Right atrium auricular region (tissue), 2 donors: ENCODE data around the gene SCRN2. TPM values are rescaled to one million over a fixed set of nuclear protein-coding genes. Genes with fewer than 3 reads are reported as not detected.

Experiments
- DNase-seq: peaks from one replicate; pipeline ENCODE4 v3.0.0-alpha.2; 2019; ENCODE audit warnings: low spot score
- H3K27ac ChIP-seq, 2 donors: fragments of 200-600 bp; sonication (generic); 1 replicate in 1 of 2; 2 replicates in 1 of 2; pipeline ENCODE4 v1.5.1; 2016 to 2019
- H3K27me3 ChIP-seq, 2 donors: fragments of 200-600 bp; sonication (generic); one replicate each; pipeline versions ENCODE4 v1.5.1 to v1.6.0; 2017 to 2019
- H3K36me3 ChIP-seq: fragments of 200-600 bp; sonication (generic); one replicate; pipeline ENCODE4 v1.5.1; 2016
- H3K4me1 ChIP-seq, 2 donors: fragments of 200-600 bp; sonication (generic); one replicate each; pipeline versions ENCODE4 v1.5.1 to v1.6.0; 2017 to 2019
- H3K4me3 ChIP-seq, 2 donors: fragments of 200-600 bp; sonication (generic); 1 replicate in 1 of 2; 2 replicates in 1 of 2; pipeline ENCODE4 v1.5.1; 2017 to 2019; ENCODE audit warnings: mild to moderate bottlenecking in 1 of 2, moderate library complexity in 1 of 2
- H3K9me3 ChIP-seq, 2 donors: fragments of 200-600 bp; sonication (generic); one replicate each; pipeline ENCODE4 v1.5.1; 2019
- total RNA-seq, 2 donors: library from RNA; depleted of rRNA; stranded (reverse); fragments of >200 nt; gene quantifications; one replicate each; pipeline ENCODE4 v1.1.0, GENCODE V29; 2016
- TF ChIP-seq, protein P1 (sequence below), 2 donors: fragments of 200-600 bp; sonication (generic); IDR thresholded peaks; one replicate each; pipeline ENCODE4 v1.5.1; 2019; ENCODE audit warnings: antibody characterized with exemption in 2 of 2

The SCRN2 gene
- total RNA-seq, 2 donors from 2014 or later = 28.5 to 37.1 TPM

GRCh38 chr17:47806913-47807255, 34.2 kb downstream of the SCRN2 start:
- Histone ChIP-seq H3K4me1 (peaks cover 0 to 22% of the 10 kb centered on the region in 2 donors), H3K36me3 (peaks cover 20% of the 10 kb centered on the region), H3K27ac (no peak overlapping the region), H3K27me3 (no peaks in the 10 kb centered on the region), H3K9me3 (no peaks in the 10 kb centered on the region), H3K4me3 (no peak overlapping the region)
- TF ChIP-seq, protein P1, sequence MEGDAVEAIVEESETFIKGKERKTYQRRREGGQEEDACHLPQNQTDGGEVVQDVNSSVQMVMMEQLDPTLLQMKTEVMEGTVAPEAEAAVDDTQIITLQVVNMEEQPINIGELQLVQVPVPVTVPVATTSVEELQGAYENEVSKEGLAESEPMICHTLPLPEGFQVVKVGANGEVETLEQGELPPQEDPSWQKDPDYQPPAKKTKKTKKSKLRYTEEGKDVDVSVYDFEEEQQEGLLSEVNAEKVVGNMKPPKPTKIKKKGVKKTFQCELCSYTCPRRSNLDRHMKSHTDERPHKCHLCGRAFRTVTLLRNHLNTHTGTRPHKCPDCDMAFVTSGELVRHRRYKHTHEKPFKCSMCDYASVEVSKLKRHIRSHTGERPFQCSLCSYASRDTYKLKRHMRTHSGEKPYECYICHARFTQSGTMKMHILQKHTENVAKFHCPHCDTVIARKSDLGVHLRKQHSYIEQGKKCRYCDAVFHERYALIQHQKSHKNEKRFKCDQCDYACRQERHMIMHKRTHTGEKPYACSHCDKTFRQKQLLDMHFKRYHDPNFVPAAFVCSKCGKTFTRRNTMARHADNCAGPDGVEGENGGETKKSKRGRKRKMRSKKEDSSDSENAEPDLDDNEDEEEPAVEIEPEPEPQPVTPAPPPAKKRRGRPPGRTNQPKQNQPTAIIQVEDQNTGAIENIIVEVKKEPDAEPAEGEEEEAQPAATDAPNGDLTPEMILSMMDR (IDR thresholded peaks at IDR 0.05) = no peak
- DNase-seq = no peak

- peaks cover 0 to 20% of the 10 kb centered on the region in 2 donors for H3K4me1 ChIP-seq
- H3K9me3 ChIP-seq = no peaks in the 10 kb centered on the region
- DNase-seq = no peak
- peaks cover 20% of the 10 kb centered on the region for H3K36me3 ChIP-seq
- no peaks in the 10 kb centered on the region for H3K27me3 ChIP-seq
- TF ChIP-seq, protein P1 (IDR thresholded peaks at IDR 0.05) = no peak
- no peak overlapping the region for H3K4me3 ChIP-seq
- H3K27ac ChIP-seq = peak overlapping the region; percentile 70 to 78
These were observed 34.8 kb downstream of the SCRN2 start for GRCh38 chr17:47806026-47806912.

DNA sequence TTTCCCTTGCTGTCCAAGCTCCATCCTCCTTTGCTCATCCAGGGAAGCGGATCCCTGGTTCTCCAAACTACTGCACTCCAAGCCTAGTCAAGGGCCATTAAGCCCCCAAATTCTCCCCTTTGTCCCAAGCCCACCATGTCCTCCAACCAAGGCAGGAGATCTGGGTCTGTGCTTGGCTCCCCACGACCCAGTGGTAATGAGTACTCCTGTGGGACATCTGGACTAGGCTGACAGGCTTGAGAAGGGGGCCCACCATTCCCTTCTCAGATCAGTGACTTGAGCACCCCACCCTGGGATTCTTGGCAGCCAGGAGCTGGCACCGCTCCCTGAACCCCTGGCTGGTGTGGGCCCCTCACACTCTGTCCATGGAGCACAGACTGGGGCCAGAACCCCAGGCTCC, 36.6 kb downstream of the SCRN2 start:
- TF ChIP-seq, protein P1 (IDR thresholded peaks at IDR 0.05) = no peak
- no peak overlapping the region for H3K4me3 ChIP-seq
- H3K27me3 ChIP-seq = no peaks in the 10 kb centered on the region
- H3K27ac ChIP-seq = peak overlapping the region in 1 of 2 donors; percentile 70
- peaks cover 20% of the 10 kb centered on the region for H3K36me3 ChIP-seq
- DNase-seq = no peak
- H3K9me3 ChIP-seq = no peaks in the 10 kb centered on the region
- H3K4me1 ChIP-seq = peaks cover 0 to 7% of the 10 kb centered on the region in 2 donors

DNA sequence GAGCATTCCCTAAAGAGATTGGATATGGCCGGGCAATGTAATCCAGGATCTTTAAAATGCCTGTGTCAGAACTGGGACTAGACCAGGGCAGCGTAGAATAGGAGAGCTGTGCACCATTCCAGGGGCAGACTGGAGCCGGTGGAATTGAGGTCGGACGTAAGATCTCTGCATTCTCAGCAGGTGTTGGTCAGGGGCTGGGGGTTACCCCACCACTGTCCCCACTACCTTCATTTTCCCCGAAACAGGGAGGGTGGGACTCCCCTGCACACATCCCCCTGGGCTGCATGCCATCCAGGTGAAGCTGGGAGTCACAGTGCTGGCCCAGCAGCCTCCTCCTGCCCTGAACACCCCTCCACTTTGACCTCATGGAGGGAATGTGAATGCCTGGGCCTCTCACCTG, 37.3 kb downstream of the SCRN2 start:
- Histone ChIP-seq H3K27ac (no peak overlapping the region), H3K4me1 (peaks cover 0 to 7% of the 10 kb centered on the region in 2 donors), H3K27me3 (no peaks in the 10 kb centered on the region), H3K9me3 (no peaks in the 10 kb centered on the region), H3K4me3 (no peak overlapping the region), H3K36me3 (peaks cover 16% of the 10 kb centered on the region)
- TF ChIP-seq, protein P1 (IDR thresholded peaks at IDR 0.05) = no peak
- DNase-seq = no peak

GRCh38 chr17:47803201-47803600, 37.9 kb downstream of the SCRN2 start:
- DNase-seq = no peak
- Histone ChIP-seq H3K27ac (no peak overlapping the region), H3K36me3 (peaks cover 10% of the 10 kb centered on the region), H3K27me3 (no peaks in the 10 kb centered on the region), H3K4me3 (no peak overlapping the region), H3K4me1 (peaks cover 0 to 7% of the 10 kb centered on the region in 2 donors), H3K9me3 (no peaks in the 10 kb centered on the region)
- TF ChIP-seq, protein P1 (IDR thresholded peaks at IDR 0.05) = no peak
